Dermis blood vessel endothelial cell (primary cell): ENCODE data around the gene SHISA4. TPM values are rescaled to one million over a fixed set of nuclear protein-coding genes. Genes with fewer than 3 reads are reported as not detected.

Source experiments
- DNase-seq: peaks from one replicate; pipeline ENCODE4 v3.0.0; 2010
- total RNA-seq: library from RNA; depleted of rRNA; stranded (reverse); fragments of >200 nt; gene quantifications from 2 replicates; pipeline ENCODE4 v1.2.3, GENCODE V29; 2014

SHISA4 gene
- total RNA-seq, 1 donor from 2014 or later: 15.7 TPM

GRCh38 chr1:201882665-201883132, 6.0 kb upstream of the SHISA4 start:
- peak; percentile 32 for DNase-seq

- DNase-seq: no peak
Observed at GRCh38 chr1:201883266-201883665, 5.4 kb upstream of the SHISA4 start.

- peak; percentile 68 for DNase-seq
Observed at GRCh38 chr1:201883786-201884185, 4.9 kb upstream of the SHISA4 start.

DNA sequence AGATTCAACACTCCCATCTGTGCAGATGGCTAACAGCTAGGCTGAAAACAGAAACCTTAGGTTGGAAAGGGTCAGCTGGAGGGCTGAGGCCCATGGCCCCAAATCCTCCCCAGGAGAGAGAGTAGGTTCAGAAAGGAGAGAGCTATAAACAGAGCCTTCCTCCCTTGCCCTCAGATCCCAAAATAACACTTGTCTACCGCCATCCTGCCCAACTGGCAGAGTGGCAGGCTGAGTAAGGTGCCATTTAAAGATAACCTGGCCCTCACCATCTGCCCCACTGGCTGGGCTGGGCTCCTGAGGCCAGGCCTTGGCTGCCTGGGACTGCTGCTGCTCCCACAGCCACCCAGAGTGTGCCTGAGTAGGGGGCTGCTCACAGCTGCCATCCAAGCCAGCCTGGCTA, 4.3 kb upstream of the SHISA4 start:
- DNase-seq: no peak

- no peak for DNase-seq
Observed at GRCh38 chr1:201885531-201886075, 3.1 kb upstream of the SHISA4 start.

DNA sequence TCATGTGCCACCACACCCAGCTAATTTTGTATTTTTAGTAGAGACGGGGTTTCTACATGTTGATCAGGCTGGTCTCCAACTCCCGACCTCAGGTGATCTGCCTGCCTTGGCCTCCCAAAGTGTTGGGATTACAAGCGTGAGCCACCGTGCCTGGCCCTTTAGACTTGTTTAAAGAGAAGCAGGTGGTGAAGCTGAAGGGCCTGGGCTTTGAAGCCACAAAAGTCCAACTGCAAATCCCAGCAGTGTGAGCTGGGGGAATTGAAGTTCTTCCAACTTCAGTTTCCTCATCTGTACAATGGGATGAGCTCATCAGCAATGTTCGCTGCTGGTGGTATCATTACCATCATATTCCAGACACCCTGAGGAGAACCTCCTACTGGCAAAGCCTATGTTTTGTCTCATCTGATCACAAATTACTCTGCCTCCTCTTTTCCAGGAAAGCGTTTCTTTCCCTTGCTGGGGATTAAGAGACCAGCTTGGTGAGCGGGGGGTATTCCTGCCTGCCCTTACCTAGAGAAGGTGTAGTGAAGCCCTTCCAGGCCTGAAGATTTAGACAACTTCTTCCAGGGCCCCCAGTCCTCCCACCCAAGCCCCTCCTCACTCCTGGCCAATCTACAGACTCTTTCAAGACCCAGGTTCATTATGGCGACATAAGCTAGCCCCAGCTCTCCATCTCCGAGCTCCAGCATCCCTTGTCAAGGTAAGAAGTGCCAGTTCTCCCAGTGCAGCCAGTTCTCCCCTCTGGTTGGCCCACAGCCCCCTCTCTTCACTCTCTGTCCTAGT, 2.4 kb upstream of the SHISA4 start:
- DNase-seq: no peak

DNA sequence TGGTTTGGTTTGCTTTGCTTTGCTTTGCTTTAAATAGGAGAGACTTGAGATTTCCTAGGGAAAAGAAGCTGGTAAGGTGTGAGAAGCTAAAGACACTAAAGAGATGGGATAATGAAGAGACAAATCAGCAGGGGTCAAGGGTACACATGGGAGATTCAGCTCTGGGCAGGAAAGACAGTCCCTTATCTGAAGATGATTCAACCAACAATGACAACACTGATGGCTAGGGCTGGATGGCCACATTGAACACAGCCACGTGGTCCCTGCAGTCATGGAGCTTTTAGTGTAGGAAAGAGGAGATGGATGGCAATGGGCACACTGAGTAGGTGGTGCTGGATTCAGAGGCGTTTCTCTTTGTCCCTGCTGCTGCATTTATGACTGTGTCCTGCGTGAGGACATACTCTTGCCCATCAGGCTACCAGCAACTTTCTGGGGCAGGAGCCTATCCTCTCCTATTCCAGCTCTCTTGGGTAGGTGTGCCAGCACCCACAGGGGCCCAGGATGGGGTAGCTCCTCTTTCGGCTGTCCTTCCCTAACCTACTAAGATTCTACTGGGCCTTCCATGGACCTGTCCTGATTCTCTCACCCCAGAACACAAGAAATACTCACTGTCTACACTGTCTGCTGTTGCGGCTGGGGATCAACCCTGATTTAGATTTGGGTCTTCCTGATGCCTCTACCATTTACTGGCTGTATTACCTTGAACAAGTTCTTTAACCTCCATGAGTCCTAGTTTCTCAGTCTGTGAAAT, 1.4 kb upstream of the SHISA4 start:
- no peak for DNase-seq

- no peak for DNase-seq
Observed at GRCh38 chr1:201889090-201889968, 631 bp downstream of the SHISA4 start.

- DNase-seq: no peak
Observed at GRCh38 chr1:201890223-201890622, 1.5 kb downstream of the SHISA4 start.

- DNase-seq: no peak
Observed at GRCh38 chr1:201890806-201891450, 2.2 kb downstream of the SHISA4 start.

DNA sequence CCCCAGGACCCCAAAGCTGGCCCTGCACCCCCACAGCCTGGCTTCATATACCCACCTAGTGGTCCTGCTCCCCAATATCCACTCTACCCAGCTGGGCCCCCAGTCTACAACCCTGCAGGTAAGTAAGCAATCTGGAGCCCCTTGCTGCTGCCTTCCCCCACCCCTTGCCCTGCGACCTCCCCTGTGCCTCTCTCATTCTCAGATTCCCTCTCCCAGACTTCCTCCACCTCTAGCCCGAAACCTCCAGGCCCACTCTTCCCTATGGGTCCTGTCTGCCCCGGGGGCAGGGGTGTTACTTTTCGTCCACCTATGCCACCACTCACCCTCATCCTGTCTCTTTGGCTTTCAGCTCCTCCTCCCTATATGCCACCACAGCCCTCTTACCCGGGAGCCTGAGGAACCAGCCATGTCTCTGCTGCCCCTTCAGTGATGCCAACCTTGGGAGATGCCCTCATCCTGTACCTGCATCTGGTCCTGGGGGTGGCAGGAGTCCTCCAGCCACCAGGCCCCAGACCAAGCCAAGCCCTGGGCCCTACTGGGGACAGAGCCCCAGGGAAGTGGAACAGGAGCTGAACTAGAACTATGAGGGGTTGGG, 2.9 kb downstream of the SHISA4 start:
- no peak for DNase-seq

GRCh38 chr1:201892211-201892610, 3.5 kb downstream of the SHISA4 start:
- DNase-seq: no peak

DNA sequence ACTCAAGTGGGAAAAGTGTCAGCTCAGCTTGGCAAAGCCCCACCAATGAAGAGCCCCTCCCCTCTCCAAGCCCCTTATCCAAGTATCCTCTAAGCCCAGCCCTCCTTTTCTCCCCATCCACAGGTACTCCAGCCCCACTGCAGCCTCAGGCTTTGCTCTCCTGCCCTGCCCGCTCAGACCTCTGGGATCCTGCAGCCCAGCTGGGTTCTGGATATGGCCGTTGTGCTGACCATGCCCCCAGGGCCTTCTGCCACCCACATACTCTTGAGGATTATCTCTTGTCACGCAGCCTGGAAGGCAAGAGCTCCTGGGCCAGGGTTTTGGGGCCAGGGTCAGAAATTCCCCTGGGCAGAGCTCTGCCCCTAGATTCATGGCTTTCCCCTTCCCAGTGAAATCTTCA, 4.7 kb downstream of the SHISA4 start:
- no peak for DNase-seq

DNA sequence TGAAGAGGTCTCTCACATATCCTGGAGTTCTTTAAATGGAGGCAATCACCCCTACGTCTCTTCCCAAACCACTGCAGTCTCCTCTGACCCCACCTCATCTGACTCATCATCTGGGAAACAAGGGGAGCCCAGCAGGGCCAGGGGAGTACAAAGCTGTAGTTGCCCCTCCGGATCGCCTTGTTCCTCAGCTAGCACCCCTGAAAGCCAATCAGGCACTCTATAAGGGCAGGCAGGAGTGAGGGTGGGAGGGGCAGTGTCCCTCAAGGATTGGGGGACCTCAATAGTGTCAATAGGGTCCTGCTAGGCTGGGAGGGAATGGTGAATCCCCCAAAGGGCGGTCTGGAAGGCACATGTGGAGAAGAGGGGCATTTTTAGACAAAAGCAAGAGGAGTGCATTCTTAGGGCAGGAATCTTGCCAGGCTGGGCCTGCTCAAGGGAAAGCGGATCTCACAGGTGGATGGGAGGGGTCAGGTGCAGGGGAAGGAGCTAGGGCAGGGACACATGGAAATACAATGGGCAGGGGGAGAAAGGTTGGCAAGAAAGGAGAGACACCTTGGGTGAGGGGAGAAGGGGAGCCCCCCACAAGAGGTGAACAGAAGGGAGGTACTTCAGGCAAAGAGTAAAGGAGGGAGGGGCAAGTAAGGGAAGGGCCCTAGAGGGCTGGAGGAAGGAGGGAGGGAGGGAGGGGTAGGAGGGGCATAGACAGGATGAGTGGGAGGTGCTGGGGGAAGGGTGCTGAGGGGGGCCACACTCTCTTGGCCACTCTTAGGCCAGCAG, 5.8 kb downstream of the SHISA4 start:
- DNase-seq: no peak

DNA sequence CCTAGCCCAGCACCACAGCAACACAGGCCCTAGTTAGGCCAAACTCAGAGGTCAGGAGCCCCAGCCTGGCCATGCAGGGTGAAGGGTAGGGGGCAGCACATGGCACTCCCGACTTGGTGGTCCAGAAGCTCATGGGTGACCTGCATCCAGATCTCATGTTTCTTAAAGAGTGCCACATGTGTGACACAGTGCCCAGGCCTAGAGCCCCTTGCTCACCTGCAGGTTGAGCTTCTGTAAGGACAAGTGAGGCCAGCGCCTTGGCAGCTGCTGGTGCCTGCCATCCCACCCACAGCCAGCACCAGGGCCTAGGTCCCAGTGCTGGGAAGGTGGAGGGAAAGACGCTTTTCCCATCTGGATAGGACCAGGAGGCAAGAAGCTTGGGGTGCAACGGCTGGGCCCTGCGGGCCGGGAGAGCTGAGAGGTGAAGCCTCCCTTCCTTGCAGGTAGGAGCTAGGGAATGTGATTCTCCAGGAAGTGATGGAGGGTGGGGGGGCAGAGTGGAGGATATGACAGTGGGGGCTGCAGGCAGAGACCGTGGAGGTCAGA, 6.5 kb downstream of the SHISA4 start:
- DNase-seq: no peak

- DNase-seq: peak; percentile 96
Observed at GRCh38 chr1:201895913-201896807, 7.5 kb downstream of the SHISA4 start.

DNA sequence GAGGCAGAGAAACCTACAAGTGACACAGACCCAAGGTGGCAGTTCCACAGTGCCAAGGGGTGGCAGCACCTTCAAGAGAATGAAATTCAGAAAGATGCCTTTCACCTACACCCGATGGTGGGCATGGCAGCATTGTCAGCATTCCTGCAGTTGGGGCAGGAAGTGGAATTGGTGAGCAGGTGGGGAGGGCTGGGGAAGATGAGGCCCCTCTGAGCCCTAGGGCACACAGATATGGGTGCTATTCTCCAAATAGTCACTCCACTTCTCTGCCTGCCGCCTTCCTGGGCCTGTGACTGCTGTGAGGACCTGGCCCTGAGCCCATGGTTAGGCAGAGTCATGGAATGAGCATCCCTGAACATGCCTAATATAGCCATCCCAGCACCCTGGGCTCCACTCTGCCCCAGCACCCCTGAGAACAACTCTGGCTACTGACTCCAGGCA, 8.3 kb downstream of the SHISA4 start:
- peak; percentile 45 for DNase-seq

GRCh38 chr1:201898240-201898894, 9.7 kb downstream of the SHISA4 start:
- DNase-seq: no peak

- no peak for DNase-seq
Observed at GRCh38 chr1:201898992-201899391, 10.3 kb downstream of the SHISA4 start.
